Lower leg skin (tissue), 4 donors: ENCODE data around the gene ACSS3. TPM values are rescaled to one million over a fixed set of nuclear protein-coding genes. Genes with fewer than 3 reads are reported as not detected.

Experiments
- DNase-seq, 2 donors: peaks; one replicate each; pipeline ENCODE4 v3.0.0-alpha.2; 2019; ENCODE audit warnings: low spot score in 2 of 2
- H3K4me3 ChIP-seq: fragments of 200-600 bp; sonication (generic); 2 replicates; pipeline ENCODE4 v1.5.1; 2017; ENCODE audit warnings: mild to moderate bottlenecking, low read depth; ENCODE audit not compliant: poor library complexity, severe bottlenecking
- CTCF ChIP-seq, 3 donors: fragments of 450-650 bp; IDR thresholded peaks; one replicate each; pipeline ENCODE4 v1.5.1; 2016; ENCODE audit warnings: antibody characterized with exemption in 3 of 3, mild to moderate bottlenecking in 3 of 3, moderate library complexity in 2 of 3
- POLR2A ChIP-seq, 2 donors: fragments of 450-650 bp; IDR thresholded peaks; one replicate each; pipeline ENCODE4 v1.6.1; 2016 to 2017; ENCODE audit warnings: antibody characterized with exemption in 2 of 2, mild to moderate bottlenecking in 1 of 2, moderate library complexity in 1 of 2
- WGBS, 2 donors: methylation state at CpG; one replicate each; pipeline ENCODE4 v1.1.5; 2018; 5-methylcytosine and 5-hydroxymethylcytosine counted together
- intact Hi-C: fragments of 100-400 bp; cut with DNase I; formaldehyde crosslinking; loops from one replicate; pipeline ENCODE4 v1.15.0; 2023; ENCODE audit warnings: low total_unique reads
- total RNA-seq, 4 donors: library from RNA; depleted of rRNA; stranded (reverse); fragments of >200 nt; gene quantifications; one replicate each; pipeline ENCODE4 v1.1.0, GENCODE V29; 2016

The ACSS3 gene
- total RNA-seq, 4 donors from 2014 or later = 3.0 to 8.6 (median 6.6) TPM

GRCh38 chr12:81274637-81275529 lies 197.0 kb downstream of the ACSS3 start:
- no peak overlapping the region for H3K4me3 ChIP-seq
- WGBS, 2 donors = 82 to 86% methylated on average over 8 of the region's 8 CpGs
- intact Hi-C loops = no loop called here
- DNase-seq = no peak
- no peak for TF ChIP-seq POLR2A (IDR thresholded peaks at IDR 0.05)

GRCh38 chr12:81284137-81284536 lies 206.3 kb downstream of the ACSS3 start:
- TF ChIP-seq CTCF (IDR thresholded peaks at IDR 0.05) (no peak), POLR2A (IDR thresholded peaks at IDR 0.05) (no peak)
- no peak overlapping the region for H3K4me3 ChIP-seq
- 36 to 44% methylated on average over 3 of the region's 3 CpGs for WGBS, 2 donors
- no peak for DNase-seq
- intact Hi-C loops = no loop called here

- H3K4me3 ChIP-seq = no peak overlapping the region
- intact Hi-C loops = no loop called here
- no peak for DNase-seq
- TF ChIP-seq POLR2A (IDR thresholded peaks at IDR 0.05) (no peak), CTCF (IDR thresholded peaks at IDR 0.05) (no peak)
Measured at GRCh38 chr12:81288651-81289050, 210.8 kb downstream of the ACSS3 start.

- TF ChIP-seq CTCF (IDR thresholded peaks at IDR 0.05) (no peak), POLR2A (IDR thresholded peaks at IDR 0.05) (no peak)
- intact Hi-C loops = no loop called here
- no peak overlapping the region for H3K4me3 ChIP-seq
- 75 to 78% methylated on average over 12 of the region's 12 CpGs for WGBS, 2 donors
- no peak for DNase-seq
Measured at GRCh38 chr12:81294325-81295190, 216.7 kb downstream of the ACSS3 start.

GRCh38 chr12:81295251-81295650 lies 217.4 kb downstream of the ACSS3 start:
- WGBS, 2 donors = 74 to 81% methylated on average over 3 of the region's 3 CpGs
- no peak for DNase-seq
- TF ChIP-seq CTCF (IDR thresholded peaks at IDR 0.05) (no peak), POLR2A (IDR thresholded peaks at IDR 0.05) (no peak)
- H3K4me3 ChIP-seq = no peak overlapping the region
- intact Hi-C loops = no loop called here
